Cerebellar cortex (tissue), 1 donor: ENCODE results near the gene ROBO2.

ENCODE experiments used
- DNase-seq: peaks from one replicate; pipeline ENCODE4 v3.0.0-alpha.2; 2015; ENCODE audit warnings: low spot score

The ROBO2 gene

GRCh38 chr3:77682162-77682561 is 642.3 kb downstream of the ROBO2 start:
- no peak for DNase-seq

GRCh38 chr3:77684115-77684514 is 644.2 kb downstream of the ROBO2 start:
- DNase-seq = no peak

GRCh38 chr3:77685713-77686112 is 645.8 kb downstream of the ROBO2 start:
- no peak for DNase-seq

GRCh38 chr3:77686560-77686959 is 646.7 kb downstream of the ROBO2 start:
- DNase-seq = no peak

- DNase-seq = no peak
Measured at GRCh38 chr3:77687545-77687944, 647.6 kb downstream of the ROBO2 start.

- no peak for DNase-seq
Measured at GRCh38 chr3:77690284-77690845, 650.5 kb downstream of the ROBO2 start.

GRCh38 chr3:77693147-77693546 is 653.2 kb downstream of the ROBO2 start:
- DNase-seq = no peak

- DNase-seq = no peak
Measured at GRCh38 chr3:77699125-77699691, 659.3 kb downstream of the ROBO2 start.
